K562 (cell line): ENCODE measurements around the gene ZBED4. TPM values are rescaled to one million over a fixed set of nuclear protein-coding genes. Genes with fewer than 3 reads are reported as not detected.

Experiments
- ARID3A ChIP-seq: IDR thresholded peaks from 2 replicates; pipeline ENCODE4 v1.6.1; 2012; ENCODE audit warnings: low read depth, low read length, improper control_type of control experiment, borderline replicate concordance
- BHLHE40 ChIP-seq: IDR thresholded peaks from 2 replicates; pipeline ENCODE4 v1.6.1; 2011; ENCODE audit warnings: low read length, improper control_type of control experiment
- BRF1 ChIP-seq: IDR thresholded peaks from 3 replicates; pipeline ENCODE4 v1.6.1; 2011; ENCODE audit warnings: borderline replicate concordance, mild to moderate bottlenecking; ENCODE audit not compliant: insufficient read length; ENCODE audit errors: extremely low read depth
- CCNT2 ChIP-seq: IDR thresholded peaks from 2 replicates; pipeline ENCODE4 v1.6.1; 2011; ENCODE audit warnings: borderline replicate concordance, low read depth, mild to moderate bottlenecking, moderate library complexity, mixed read lengths, low read length; ENCODE audit not compliant: insufficient read length; ENCODE audit errors: extremely low read depth
- CHD2 ChIP-seq: IDR thresholded peaks from 2 replicates; pipeline ENCODE4 v1.6.1; 2011; ENCODE audit warnings: low read depth, low read length
- CREB1 ChIP-seq, 2 experiments: sonication (generic) in 1 of 2; formaldehyde crosslinking in 1 of 2; IDR thresholded peaks; 2 replicates each; pipeline versions ENCODE4 v1.6.1 to v1.8.0; 2012 to 2022; ENCODE audit warnings: inconsistent platforms in 1 of 2, mild to moderate bottlenecking in 1 of 2, missing genetic modification reagents in 1 of 2, moderate library complexity in 1 of 2
- ERF ChIP-seq: fragments of 450-650 bp; formaldehyde crosslinking; IDR thresholded peaks from 2 replicates; pipeline ENCODE4 v1.4.0; 2020; ENCODE audit warnings: mild to moderate bottlenecking, mixed read lengths
- FOXP1 ChIP-seq: sonication (generic); formaldehyde crosslinking; IDR thresholded peaks from 2 replicates; pipeline ENCODE4 v1.8.0; 2022; ENCODE audit warnings: mild to moderate bottlenecking, missing genetic modification reagents
- GABPB1 ChIP-seq: sonication (generic); formaldehyde crosslinking; IDR thresholded peaks from 2 replicates; pipeline ENCODE4 v1.8.0; 2022; ENCODE audit warnings: mild to moderate bottlenecking, missing genetic modification reagents
- HEY1 ChIP-seq: fragments of 250-450 bp; sonication (Bioruptor Pico); IDR thresholded peaks from 2 replicates; pipeline ENCODE4 v1.5.0; 2020; ENCODE audit warnings: mild to moderate bottlenecking, moderate library complexity, borderline replicate concordance
- HNRNPK ChIP-seq: fragments of 200-400 bp; formaldehyde crosslinking; IDR thresholded peaks from one replicate; pipeline ENCODE4 v1.6.1; 2018; ENCODE audit warnings: mild to moderate bottlenecking, low read depth, low read length; ENCODE audit not compliant: poor library complexity, severe bottlenecking
- HNRNPL ChIP-seq: fragments of 200-400 bp; formaldehyde crosslinking; IDR thresholded peaks from 2 replicates; pipeline ENCODE4 v1.6.1; 2017; ENCODE audit warnings: low read depth, mild to moderate bottlenecking, low read length
- ID3 ChIP-seq, 2 experiments: fragments of 250-450 bp in 1 of 2; fragments of 450-650 bp in 1 of 2; sonication (Bioruptor Pico) in 1 of 2; IDR thresholded peaks; 2 replicates each; pipeline versions ENCODE4 v1.6.1 to v1.8.0; 2016 to 2021; ENCODE audit warnings: mild to moderate bottlenecking in 2 of 2, moderate library complexity in 2 of 2, missing compliant biosample characterization in 1 of 2, missing genetic modification characterization in 1 of 2
- KLF13 ChIP-seq: fragments of 450-650 bp; IDR thresholded peaks from 2 replicates; pipeline ENCODE4 v1.6.1; 2016; ENCODE audit warnings: missing genetic modification characterization, low read depth, mild to moderate bottlenecking, missing compliant biosample characterization, moderate library complexity, borderline replicate concordance
- MYNN ChIP-seq, 2 experiments: sonication (generic); formaldehyde crosslinking in 1 of 2; IDR thresholded peaks; 2 replicates each; pipeline versions ENCODE4 v1.5.0 to v1.6.1; 2016 to 2020; ENCODE audit warnings: antibody characterized with exemption in 1 of 2, missing genetic modification reagents in 1 of 2
- PHF20 ChIP-seq: fragments of 450-650 bp; IDR thresholded peaks from 2 replicates; pipeline ENCODE4 v1.6.1; 2018; ENCODE audit not compliant: partially characterized antibody
- RB1 ChIP-seq: fragments of 450-650 bp; IDR thresholded peaks from 2 replicates; pipeline ENCODE4 v1.6.1; 2017; ENCODE audit warnings: low read depth, mild to moderate bottlenecking
- RBFOX2 ChIP-seq: fragments of 200-400 bp; formaldehyde crosslinking; IDR thresholded peaks from 2 replicates; pipeline ENCODE4 v1.6.1; 2017; ENCODE audit warnings: low read depth, mild to moderate bottlenecking, low read length, moderate library complexity
- RBM22 ChIP-seq: fragments of 200-400 bp; formaldehyde crosslinking; IDR thresholded peaks from 2 replicates; pipeline ENCODE4 v1.6.1; 2018; ENCODE audit warnings: low read length, low read depth; ENCODE audit not compliant: poor library complexity, severe bottlenecking
- RCOR1 ChIP-seq, 2 experiments: IDR thresholded peaks; 2 replicates each; pipeline ENCODE4 v1.6.1; 2012; ENCODE audit warnings: low read depth in 2 of 2, low read length in 2 of 2, borderline replicate concordance in 1 of 2, improper control_type of control experiment in 1 of 2
- TAF1 ChIP-seq: IDR thresholded peaks from 2 replicates; pipeline ENCODE4 v1.6.1; 2011; ENCODE audit warnings: mild to moderate bottlenecking, low read length, moderate library complexity; ENCODE audit not compliant: insufficient read depth, control insufficient read depth, severe bottlenecking; ENCODE audit errors: extremely low read depth
- TGIF2 ChIP-seq: sonication (generic); formaldehyde crosslinking; IDR thresholded peaks from 2 replicates; pipeline ENCODE4 v1.8.1; 2022; ENCODE audit warnings: mild to moderate bottlenecking, missing genetic modification reagents, moderate library complexity
- ZFX ChIP-seq: sonication (generic); formaldehyde crosslinking; IDR thresholded peaks from 2 replicates; pipeline ENCODE4 v1.8.0; 2022; ENCODE audit warnings: mild to moderate bottlenecking, missing genetic modification reagents, moderate library complexity
- ZNF133 ChIP-seq: fragments of 250-450 bp; sonication (Bioruptor Pico); IDR thresholded peaks from 2 replicates; pipeline ENCODE4 v1.4.0; 2020; ENCODE audit warnings: mild to moderate bottlenecking
- polyA plus RNA-seq, 8 experiments: library from polyadenylated mRNA; depleted of rRNA in 4 of 8; stranded (reverse) in 5 of 8; unstranded in 3 of 8; fragments of >200 nt; fragmentation: Nextera tagmentation in 2 of 8; fragmentation: Illumina TruSeq in 1 of 8; extraction: Ambion mirVana in 2 of 8; extraction: Trizol in 1 of 8; gene quantifications; 2 replicates each; pipeline versions ENCODE4 v1.2.1 to v1.2.3, GENCODE V29; 2011 to 2014; ENCODE audit warnings: inconsistent platforms in 1 of 8, missing spikeins in 1 of 8
- total RNA-seq, 7 experiments: library from RNA; depleted of rRNA in 6 of 7; stranded (reverse); fragments of >200 nt in 6 of 7; fragmentation: Illumina TruSeq in 2 of 7; extraction: Trizol in 2 of 7; gene quantifications; 2 replicates each; pipeline versions ENCODE4 v1.2.1 to v1.2.3, GENCODE V29; 2011 to 2021; ENCODE audit warnings: low replicate concordance in 1 of 7

ZBED4 gene
- total and polyA plus RNA-seq, 9 of the 15 experiments (the other 6 are each of a cell fraction or from before 2014, with no cell fraction given), result 1.5 to 16.8 (median 7.4) TPM

GRCh38 chr22:49852898-49853894 lies at the start of gene ZBED4 (continued):
- no peak for TF ChIP-seq ARID3A
- TF ChIP-seq RBM22, result peak; percentile 35
- peak; percentile 54 for TF ChIP-seq CCNT2
- no peak for TF ChIP-seq HEY1
- TF ChIP-seq CREB1 (IDR thresholded peaks at IDR 0.05), result no peak
- peak; percentile 34; the same call in 1 of the 2 replicates for TF ChIP-seq CREB1 (CRISPR knock-in tag; IDR thresholded peaks at IDR 0.05)
- TF ChIP-seq TGIF2 (CRISPR knock-in tag), result 0 out of 2 replicates have a peak, but pooled peaks have one; percentile 38
- TF ChIP-seq MYNN (IDR thresholded peaks at IDR 0.05), result 0 out of 2 replicates have a peak, but pooled peaks have one; percentile 18
- TF ChIP-seq MYNN (CRISPR knock-in tag; IDR thresholded peaks at IDR 0.05), result no peak
- TF ChIP-seq RCOR1 (IDR thresholded peaks at IDR 0.05; ENCODE audit: borderline replicate concordance in 1 of 2, low read depth in 2 of 2, low read length in 2 of 2), result no peak
- peak; percentile 86 for TF ChIP-seq ERF (CRISPR knock-in tag)
- TF ChIP-seq PHF20, result peak; percentile 52
- TF ChIP-seq HNRNPL, result peak; percentile 97
- 0 out of 2 replicates have a peak, but pooled peaks have one; percentile 12 for TF ChIP-seq BHLHE40
- TF ChIP-seq RBFOX2, result peak; percentile 88
- peak; percentile 94 for TF ChIP-seq ZFX (CRISPR knock-in tag)
- 0 out of 2 replicates have a peak, but pooled peaks have one; percentile 30 for TF ChIP-seq KLF13 (tag)
- TF ChIP-seq RB1, result 0 out of 2 replicates have a peak, but pooled peaks have one; percentile 33
- TF ChIP-seq CHD2, result no peak
- no peak for TF ChIP-seq HNRNPK
- peak; percentile 55; the same call in 1 of the 2 replicates for TF ChIP-seq GABPB1 (CRISPR knock-in tag)
- peak; percentile 37 for TF ChIP-seq TAF1
- no peak for TF ChIP-seq BRF1
- no peak for TF ChIP-seq ID3 (CRISPR knock-in tag; IDR thresholded peaks at IDR 0.05)
- peak; percentile 27; the same call in 1 of the 2 replicates for TF ChIP-seq ID3 (tag; IDR thresholded peaks at IDR 0.05)
- peak; percentile 42; the same call in 1 of the 2 replicates for TF ChIP-seq FOXP1 (CRISPR knock-in tag)
- TF ChIP-seq ZNF133 (CRISPR knock-in tag), result no peak
